Body of pancreas (tissue), 4 donors: ENCODE data around the gene PDE6B.

Experiments used
- POLR2A ChIP-seq, 3 donors: fragments of 450-650 bp; IDR thresholded peaks; one replicate each; pipeline ENCODE4 v1.6.1; 2016; ENCODE audit warnings: antibody characterized with exemption in 3 of 3, mild to moderate bottlenecking in 2 of 3
- TF ChIP-seq, protein P1 (sequence below), 7 experiments: fragments of 450-650 bp in 4 of 7; fragments of 200-600 bp in 3 of 7; sonication (generic) in 3 of 7; IDR thresholded peaks; one replicate each; pipeline ENCODE4 v1.5.1; 2016 to 2019; ENCODE audit warnings: antibody characterized with exemption in 7 of 7

DNA sequence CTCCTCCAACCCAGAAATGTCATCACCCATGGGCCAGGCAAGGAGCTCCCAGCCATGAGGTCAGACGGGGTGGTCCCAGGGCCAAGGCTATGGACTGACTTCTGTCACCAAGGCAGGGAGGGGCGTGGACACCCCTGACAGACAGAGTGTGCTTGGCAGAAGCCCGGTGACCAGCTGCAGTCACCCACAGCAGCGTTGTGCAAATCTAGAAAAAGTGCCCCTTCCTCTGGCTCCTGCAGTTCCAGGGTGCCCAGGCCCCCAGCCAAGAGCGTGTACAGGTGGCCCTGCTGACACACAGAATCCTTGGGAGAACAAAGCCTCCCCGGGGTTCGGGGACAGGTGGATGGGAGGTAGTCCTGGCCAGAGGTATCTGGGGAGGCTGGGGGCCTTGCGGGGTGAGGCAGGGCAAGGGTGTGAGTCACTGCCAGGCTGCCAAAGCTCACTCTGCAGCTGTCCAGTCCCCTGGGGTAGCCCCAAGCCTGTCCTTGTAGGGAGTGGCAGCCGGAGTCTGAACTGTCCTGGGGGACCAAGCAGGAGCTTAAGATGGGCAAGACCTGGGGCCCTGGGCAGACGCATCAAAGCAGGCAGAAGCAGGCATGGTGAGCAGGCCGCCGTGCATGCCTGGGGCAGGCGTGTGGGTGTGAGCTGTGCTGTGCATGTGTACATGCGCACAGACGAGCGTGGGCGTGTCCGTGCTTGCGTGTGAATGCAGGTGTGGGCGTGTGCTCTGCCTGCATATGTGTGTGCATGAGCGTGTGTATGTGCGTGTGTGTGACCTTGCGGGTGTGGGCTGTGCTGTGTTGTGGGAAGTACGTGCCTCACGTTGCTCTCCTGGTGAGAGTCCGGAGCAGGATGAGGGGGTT is 52.3 kb downstream of the PDE6B start:
- TF ChIP-seq, protein P1, sequence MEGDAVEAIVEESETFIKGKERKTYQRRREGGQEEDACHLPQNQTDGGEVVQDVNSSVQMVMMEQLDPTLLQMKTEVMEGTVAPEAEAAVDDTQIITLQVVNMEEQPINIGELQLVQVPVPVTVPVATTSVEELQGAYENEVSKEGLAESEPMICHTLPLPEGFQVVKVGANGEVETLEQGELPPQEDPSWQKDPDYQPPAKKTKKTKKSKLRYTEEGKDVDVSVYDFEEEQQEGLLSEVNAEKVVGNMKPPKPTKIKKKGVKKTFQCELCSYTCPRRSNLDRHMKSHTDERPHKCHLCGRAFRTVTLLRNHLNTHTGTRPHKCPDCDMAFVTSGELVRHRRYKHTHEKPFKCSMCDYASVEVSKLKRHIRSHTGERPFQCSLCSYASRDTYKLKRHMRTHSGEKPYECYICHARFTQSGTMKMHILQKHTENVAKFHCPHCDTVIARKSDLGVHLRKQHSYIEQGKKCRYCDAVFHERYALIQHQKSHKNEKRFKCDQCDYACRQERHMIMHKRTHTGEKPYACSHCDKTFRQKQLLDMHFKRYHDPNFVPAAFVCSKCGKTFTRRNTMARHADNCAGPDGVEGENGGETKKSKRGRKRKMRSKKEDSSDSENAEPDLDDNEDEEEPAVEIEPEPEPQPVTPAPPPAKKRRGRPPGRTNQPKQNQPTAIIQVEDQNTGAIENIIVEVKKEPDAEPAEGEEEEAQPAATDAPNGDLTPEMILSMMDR (IDR thresholded peaks at IDR 0.05), result no peak
- peak in 1 of 3 donors; percentile 5 for TF ChIP-seq POLR2A (IDR thresholded peaks at IDR 0.05)
